Panc1 (cell line): ENCODE results near the gene SMG6. TPM values are rescaled to one million over a fixed set of nuclear protein-coding genes. Genes with fewer than 3 reads are reported as not detected.

Experiments
- ATAC-seq: fragments of 200-7000 bp; cut with Tn5 transposase; 2 replicates; pipeline ENCODE4 v1.9.1; 2020; ENCODE audit warnings: mild to moderate bottlenecking, moderate library complexity
- BruUV-seq: library from RNA; stranded (reverse); fragments of 400-500 nt; replicated peaks from 2 replicates; lab custom pipeline; 2021; lab: Mats Ljungman, UMichigan
- CTCF ChIA-PET: fragments of 300-600 bp; sonication (Branson Sonifier 250); formaldehyde crosslinking; loops from one replicate; lab custom pipeline; 2022; ENCODE audit warnings: antibody characterized with exemption; lab: Charles Lee
- POLR2A ChIA-PET: fragments of 300-600 bp; sonication (Branson Sonifier 250); formaldehyde crosslinking; loops from one replicate; lab custom pipeline; 2022; ENCODE audit warnings: antibody characterized with exemption; lab: Charles Lee
- DNase-seq: peaks from one replicate; pipeline ENCODE4 v3.0.0-alpha.2; 2010; ENCODE audit warnings: low read depth, low spot score
- H3K27ac ChIP-seq: 2 replicates; pipeline ENCODE4 v1.5.1; 2011; ENCODE audit warnings: mild to moderate bottlenecking, low read length, inconsistent platforms
- H3K27me3 ChIP-seq: fragments of 200-500 bp; sonication (Bioruptor generic); 2 replicates; pipeline ENCODE4 v1.6.0; 2014; ENCODE audit warnings: low read length, inconsistent platforms; ENCODE audit not compliant: control insufficient read depth, insufficient read depth
- H3K36me3 ChIP-seq: fragments of 200-500 bp; sonication (Bioruptor generic); 2 replicates; pipeline ENCODE4 v1.5.1; 2014; ENCODE audit warnings: inconsistent platforms, mild to moderate bottlenecking, low read length, moderate library complexity; ENCODE audit not compliant: control insufficient read depth, insufficient read depth
- H3K4me1 ChIP-seq: 2 replicates; pipeline ENCODE4 v1.5.1; 2011; ENCODE audit warnings: inconsistent platforms, mild to moderate bottlenecking, low read length, moderate library complexity; ENCODE audit not compliant: control insufficient read depth, insufficient read depth
- H3K4me3 ChIP-seq, 2 experiments: 2 replicates each; pipeline ENCODE4 v1.5.1; 2011 to 2012; ENCODE audit warnings: low read depth in 2 of 2, low read length in 2 of 2, mild to moderate bottlenecking in 2 of 2, inconsistent platforms in 1 of 2, moderate library complexity in 1 of 2
- H3K9me3 ChIP-seq: fragments of 200-500 bp; sonication (Bioruptor generic); 2 replicates; pipeline ENCODE4 v1.5.1; 2014; ENCODE audit warnings: low read depth, mild to moderate bottlenecking, inconsistent platforms, low read length, moderate library complexity; ENCODE audit not compliant: control insufficient read depth, insufficient read depth
- CTCF ChIP-seq: fragments of 450-650 bp; IDR thresholded peaks from 2 replicates; pipeline ENCODE4 v1.5.1; 2017; ENCODE audit warnings: mild to moderate bottlenecking
- POLR2AphosphoS5 ChIP-seq: IDR thresholded peaks from 2 replicates; pipeline ENCODE4 v1.6.1; 2012; ENCODE audit warnings: mild to moderate bottlenecking, low read depth, low read length, moderate library complexity
- REST ChIP-seq, 2 experiments: IDR thresholded peaks; 2 replicates each; pipeline ENCODE4 v1.6.1; 2011 to 2012; ENCODE audit warnings: low read depth in 2 of 2, control low read depth in 1 of 2, low read length in 1 of 2, mild to moderate bottlenecking in 1 of 2, moderate library complexity in 1 of 2; ENCODE audit not compliant: insufficient read depth in 1 of 2
- SIN3A ChIP-seq: IDR thresholded peaks from 2 replicates; pipeline ENCODE4 v1.6.1; 2012; ENCODE audit warnings: low read depth, mild to moderate bottlenecking, low read length, moderate library complexity, borderline replicate concordance; ENCODE audit not compliant: insufficient read depth
- TCF7L2 ChIP-seq: IDR thresholded peaks from 2 replicates; pipeline ENCODE4 v1.6.1; 2011; ENCODE audit warnings: mild to moderate bottlenecking, low read depth, low read length, inconsistent platforms
- in situ Hi-C: cut with HindIII; loops from 2 replicates; pipeline ENCODE4 v1.10.0; 2016; ENCODE audit warnings: low sequenced_read_pairs, low pct_unique_long_range_greater_than_20kb
- intact Hi-C: fragments of 100-400 bp; cut with micrococcal nuclease; formaldehyde crosslinking; loops from one replicate; pipeline ENCODE4 v1.10.0; 2022; ENCODE audit not compliant: unreplicated experiment
- total RNA-seq: library from RNA; stranded (reverse); gene quantifications from one replicate; pipeline ENCODE4 v1.2.1, GENCODE V29; 2021; ENCODE audit not compliant: unreplicated experiment

Gene SMG6
- total RNA-seq, 1 experiment from 2014 or later = 17.8 TPM

- intact Hi-C loops (no loop called here), in situ Hi-C loops (no loop called here)
- TF ChIP-seq REST (IDR thresholded peaks at IDR 0.05; ENCODE audit: insufficient read depth in 1 of 2, low read depth in 2 of 2, low read length in 1 of 2) (no peak), CTCF (no peak), TCF7L2 (no peak), SIN3A (no peak)
- no peak for DNase-seq
- ChIA-PET POLR2A (no interaction called here), CTCF (interaction anchor here (0.9 kb wide), 1 partner anchor 54 kb away, joined by 4 read pairs; no protein-coding TSS in a partner anchor)
- Histone ChIP-seq H3K9me3 (no peaks in the 10 kb centered on the region), H3K27ac (no peak overlapping the region), H3K4me1 (no peaks in the 10 kb centered on the region), H3K36me3 (no peaks in the 10 kb centered on the region; the same call in 1 of the 2 replicates), H3K4me3 (no peak overlapping the region), H3K27me3 (no peaks in the 10 kb centered on the region)
- BruUV-seq = no TSS peak
- no peak for ATAC-seq
Measured at GRCh38 chr17:2191227-2191626, 112.4 kb downstream of the SMG6 start.

GRCh38 chr17:2190014-2190413 lies 113.6 kb downstream of the SMG6 start:
- no peak overlapping the region for H3K27ac ChIP-seq
- in situ Hi-C loops = no loop called here
- H3K4me1 ChIP-seq = no peaks in the 10 kb centered on the region
- H3K27me3 ChIP-seq = no peaks in the 10 kb centered on the region
- no peaks in the 10 kb centered on the region for H3K9me3 ChIP-seq
- TF ChIP-seq SIN3A (no peak), CTCF (no peak), POLR2AphosphoS5 (no peak), REST (IDR thresholded peaks at IDR 0.05; ENCODE audit: insufficient read depth in 1 of 2, low read depth in 2 of 2, low read length in 1 of 2) (no peak), TCF7L2 (no peak)
- POLR2A ChIA-PET = no interaction called here
- no peak for ATAC-seq
- intact Hi-C loops = no loop called here
- no peaks in the 10 kb centered on the region; the same call in 1 of the 2 replicates for H3K36me3 ChIP-seq
- CTCF ChIA-PET = no interaction called here
- BruUV-seq = no TSS peak
- no peak for DNase-seq
- H3K4me3 ChIP-seq = no peak overlapping the region
